Loucy (cell line): Measurements from ENCODE around the gene SFRP2.

Experiments
- H2AFZ ChIP-seq: fragments of 200-600 bp; sonication (generic); 2 replicates; pipeline ENCODE4 v1.6.0; 2016; ENCODE audit warnings: antibody characterized with exemption, mild to moderate bottlenecking, low read length, moderate library complexity
- H3F3A ChIP-seq: fragments of 200-600 bp; 2 replicates; pipeline ENCODE4 v1.6.0; 2016; ENCODE audit warnings: antibody characterized with exemption, low read depth, mild to moderate bottlenecking
- H3K27me3 ChIP-seq: fragments of 200-600 bp; sonication (generic); 2 replicates; pipeline ENCODE4 v1.6.1; 2014; ENCODE audit warnings: low read length, mild to moderate bottlenecking; ENCODE audit not compliant: insufficient read depth, poor library complexity, severe bottlenecking
- H3K36me3 ChIP-seq: fragments of 200-600 bp; sonication (generic); 2 replicates; pipeline ENCODE4 v1.6.1; 2016; ENCODE audit warnings: low read length; ENCODE audit not compliant: insufficient read depth
- H3K4me1 ChIP-seq: fragments of 200-600 bp; sonication (generic); 2 replicates; pipeline ENCODE4 v1.5.1; 2014; ENCODE audit warnings: low read length, mild to moderate bottlenecking; ENCODE audit not compliant: insufficient read depth, poor library complexity, severe bottlenecking
- H3K4me2 ChIP-seq: fragments of 200-600 bp; sonication (generic); 2 replicates; pipeline ENCODE4 v1.6.0; 2014; ENCODE audit warnings: antibody characterized with exemption, low read length, low read depth, mild to moderate bottlenecking; ENCODE audit not compliant: poor library complexity, severe bottlenecking
- H3K4me3 ChIP-seq: fragments of 200-600 bp; sonication (generic); 2 replicates; pipeline ENCODE4 v1.5.1; 2014; ENCODE audit warnings: low read length, mild to moderate bottlenecking, mixed read lengths; ENCODE audit not compliant: poor library complexity, severe bottlenecking
- H3K79me2 ChIP-seq: fragments of 200-600 bp; sonication (generic); 2 replicates; pipeline ENCODE4 v1.6.1; 2014; ENCODE audit warnings: low read length; ENCODE audit not compliant: insufficient read depth
- H3K9ac ChIP-seq: fragments of 200-600 bp; sonication (generic); 2 replicates; pipeline ENCODE4 v1.6.0; 2014; ENCODE audit warnings: mild to moderate bottlenecking, low read depth, low read length, moderate library complexity; ENCODE audit not compliant: poor library complexity, severe bottlenecking
- H3K9me2 ChIP-seq: fragments of 200-600 bp; sonication (generic); replicated peaks from 2 replicates; pipeline ENCODE4 v1.6.1; 2016; ENCODE audit warnings: low read depth, low read length, mixed read lengths
- H3K9me3 ChIP-seq: fragments of 200-600 bp; sonication (generic); 2 replicates; pipeline ENCODE4 v1.6.1; 2014; ENCODE audit warnings: mild to moderate bottlenecking, antibody characterized with exemption, low read length, low read depth; ENCODE audit not compliant: insufficient read depth
- H4K20me1 ChIP-seq: fragments of 200-600 bp; sonication (generic); 2 replicates; pipeline ENCODE4 v1.6.0; 2014; ENCODE audit warnings: antibody characterized with exemption, low read length, mild to moderate bottlenecking; ENCODE audit not compliant: insufficient read depth, poor library complexity, severe bottlenecking
- CTCF ChIP-seq: fragments of 200-600 bp; sonication (generic); conservative IDR thresholded peaks from 2 replicates; pipeline ENCODE4 v1.5.1; 2014; ENCODE audit warnings: mild to moderate bottlenecking, antibody characterized with exemption, low read length
- EZH2phosphoT487 ChIP-seq: fragments of 200-600 bp; IDR thresholded peaks from 2 replicates; pipeline ENCODE4 v1.6.1; 2018; ENCODE audit warnings: antibody characterized with exemption, mild to moderate bottlenecking, moderate library complexity, borderline replicate concordance

Gene SFRP2

DNA sequence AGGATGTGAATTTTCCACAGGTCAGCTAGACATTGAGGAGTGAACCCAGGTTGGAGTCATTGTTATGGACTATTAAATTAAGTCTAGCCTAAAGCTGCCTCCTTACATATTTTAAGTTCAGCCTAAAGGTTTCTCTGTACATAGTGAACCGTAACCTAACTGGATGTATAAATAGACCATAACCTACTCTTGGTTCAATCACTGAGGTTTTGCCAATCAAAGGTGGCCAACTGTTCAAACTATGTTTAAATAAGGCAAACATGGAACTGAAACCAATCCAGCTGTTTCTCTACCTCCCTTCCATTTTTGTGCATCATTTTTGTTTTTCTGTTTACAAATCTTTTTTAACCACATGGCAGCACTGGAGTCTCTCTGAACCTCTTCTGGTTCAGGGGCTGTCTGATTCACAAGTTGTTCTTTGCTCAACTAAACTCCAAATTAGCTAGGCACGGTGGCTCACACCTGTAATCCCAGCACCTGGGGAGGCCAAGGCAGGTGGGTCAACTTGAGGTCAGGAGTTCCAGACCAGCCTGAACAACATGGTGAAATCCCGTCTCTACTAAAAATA is 43.9 kb upstream of the SFRP2 start:
- no peaks in the 10 kb centered on the region for H3K9me2 ChIP-seq
- no peaks in the 10 kb centered on the region for H4K20me1 ChIP-seq
- TF ChIP-seq CTCF: no peak
- no peak for TF ChIP-seq EZH2phosphoT487
- H3K4me3 ChIP-seq: no peak overlapping the region
- H3K36me3 ChIP-seq: no peaks in the 10 kb centered on the region
- H3K9ac ChIP-seq: no peak overlapping the region
- H2AFZ ChIP-seq: no peak overlapping the region
- no peaks in the 10 kb centered on the region for H3K9me3 ChIP-seq
- H3K4me1 ChIP-seq: no peaks in the 10 kb centered on the region
- H3K27me3 ChIP-seq: no peaks in the 10 kb centered on the region
- no peaks in the 10 kb centered on the region for H3F3A ChIP-seq
- H3K4me2 ChIP-seq: no peak overlapping the region
- H3K79me2 ChIP-seq: no peaks in the 10 kb centered on the region

DNA sequence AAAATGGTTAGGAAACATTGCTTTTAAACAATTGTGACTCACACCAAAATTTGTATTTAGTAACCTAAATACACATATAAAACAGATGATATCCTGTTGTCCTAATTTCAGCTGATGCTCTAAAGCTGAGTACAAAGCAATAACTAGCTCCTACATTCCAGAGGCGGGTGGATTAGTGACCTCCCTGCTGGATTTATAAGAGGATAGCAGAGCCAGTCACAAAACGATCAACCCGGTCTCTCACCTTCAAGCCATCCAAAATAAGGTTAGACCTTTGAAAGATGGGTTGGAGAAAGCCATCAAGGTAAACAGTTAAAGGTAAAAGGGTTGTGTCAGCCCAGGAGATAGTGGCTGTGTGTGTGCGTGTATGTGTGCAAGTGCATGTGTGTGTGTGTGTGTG is 43.2 kb upstream of the SFRP2 start:
- no peaks in the 10 kb centered on the region for H3K4me1 ChIP-seq
- H3F3A ChIP-seq: no peaks in the 10 kb centered on the region
- no peak overlapping the region for H3K9ac ChIP-seq
- H4K20me1 ChIP-seq: no peaks in the 10 kb centered on the region
- no peaks in the 10 kb centered on the region for H3K9me2 ChIP-seq
- TF ChIP-seq EZH2phosphoT487 (no peak), CTCF (no peak)
- H2AFZ ChIP-seq: no peak overlapping the region
- H3K36me3 ChIP-seq: no peaks in the 10 kb centered on the region
- H3K79me2 ChIP-seq: no peaks in the 10 kb centered on the region
- H3K9me3 ChIP-seq: no peaks in the 10 kb centered on the region
- H3K27me3 ChIP-seq: no peaks in the 10 kb centered on the region
- H3K4me3 ChIP-seq: no peak overlapping the region
- no peak overlapping the region for H3K4me2 ChIP-seq

DNA sequence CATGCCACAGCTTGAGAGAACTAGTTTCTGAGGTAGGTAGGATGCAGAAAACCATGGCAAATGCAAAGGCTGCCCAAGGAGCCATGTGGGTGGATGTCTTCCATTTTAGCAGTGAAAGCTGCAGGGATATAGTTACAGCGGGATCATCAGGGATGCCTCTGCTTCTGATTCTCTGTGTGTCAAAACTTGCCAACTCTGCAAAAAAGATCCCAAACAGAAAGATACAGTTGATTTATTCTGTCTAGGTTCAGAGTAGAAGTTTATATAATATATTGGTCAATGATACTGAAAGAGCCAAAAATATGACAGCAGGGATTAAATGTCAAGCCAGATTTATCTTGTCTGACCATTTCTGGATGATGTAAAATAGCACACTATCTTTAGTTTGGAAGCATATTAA is 42.4 kb upstream of the SFRP2 start:
- Histone ChIP-seq H2AFZ (no peak overlapping the region), H3K79me2 (no peaks in the 10 kb centered on the region), H3K36me3 (no peaks in the 10 kb centered on the region), H3K27me3 (no peaks in the 10 kb centered on the region), H3K4me3 (no peak overlapping the region), H3K9me3 (no peaks in the 10 kb centered on the region), H3K4me2 (no peak overlapping the region), H3K4me1 (no peaks in the 10 kb centered on the region), H4K20me1 (no peaks in the 10 kb centered on the region), H3K9me2 (no peaks in the 10 kb centered on the region), H3F3A (no peaks in the 10 kb centered on the region), H3K9ac (no peak overlapping the region)
- TF ChIP-seq EZH2phosphoT487 (no peak), CTCF (no peak)
